Endothelial cell of umbilical vein (primary cell): ENCODE measurements around the gene GGACT.

Experiments
- POLR2A ChIP-seq: IDR thresholded peaks from 2 replicates; pipeline ENCODE4 v1.6.1; 2012; ENCODE audit warnings: low read depth, mild to moderate bottlenecking, control low read depth, low read length
- TF ChIP-seq, protein P1 (sequence below), 2 donors: IDR thresholded peaks; 1 replicate in 1 of 2; 2 replicates in 1 of 2; pipeline ENCODE4 v1.5.1; 2011; ENCODE audit warnings: low read length in 2 of 2, mild to moderate bottlenecking in 2 of 2, moderate library complexity in 2 of 2, control low read depth in 1 of 2, inconsistent platforms in 1 of 2, low read depth in 1 of 2; ENCODE audit not compliant: insufficient read depth in 1 of 2; ENCODE audit errors: extremely low read depth in 1 of 2

DNA sequence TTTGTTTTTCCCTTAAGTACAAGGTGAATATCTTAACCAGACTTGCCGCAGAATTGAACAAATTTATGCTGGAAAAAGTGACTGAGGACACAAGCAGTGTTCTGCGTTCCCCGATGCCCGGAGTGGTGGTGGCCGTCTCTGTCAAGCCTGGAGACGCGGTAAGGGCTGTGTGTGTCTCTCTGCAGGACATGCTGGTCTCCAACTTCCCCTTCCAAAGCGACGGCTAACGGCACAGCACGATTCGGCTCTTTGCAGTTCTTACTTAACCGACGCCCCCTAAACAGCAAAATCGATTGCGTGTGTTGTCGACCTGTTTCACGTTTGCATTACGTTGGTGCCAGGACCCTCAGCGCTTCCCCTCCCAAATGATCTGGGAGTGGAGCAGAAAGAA lies 73.2 kb downstream of the GGACT start:
- no peak for TF ChIP-seq POLR2A
- TF ChIP-seq, protein P1, sequence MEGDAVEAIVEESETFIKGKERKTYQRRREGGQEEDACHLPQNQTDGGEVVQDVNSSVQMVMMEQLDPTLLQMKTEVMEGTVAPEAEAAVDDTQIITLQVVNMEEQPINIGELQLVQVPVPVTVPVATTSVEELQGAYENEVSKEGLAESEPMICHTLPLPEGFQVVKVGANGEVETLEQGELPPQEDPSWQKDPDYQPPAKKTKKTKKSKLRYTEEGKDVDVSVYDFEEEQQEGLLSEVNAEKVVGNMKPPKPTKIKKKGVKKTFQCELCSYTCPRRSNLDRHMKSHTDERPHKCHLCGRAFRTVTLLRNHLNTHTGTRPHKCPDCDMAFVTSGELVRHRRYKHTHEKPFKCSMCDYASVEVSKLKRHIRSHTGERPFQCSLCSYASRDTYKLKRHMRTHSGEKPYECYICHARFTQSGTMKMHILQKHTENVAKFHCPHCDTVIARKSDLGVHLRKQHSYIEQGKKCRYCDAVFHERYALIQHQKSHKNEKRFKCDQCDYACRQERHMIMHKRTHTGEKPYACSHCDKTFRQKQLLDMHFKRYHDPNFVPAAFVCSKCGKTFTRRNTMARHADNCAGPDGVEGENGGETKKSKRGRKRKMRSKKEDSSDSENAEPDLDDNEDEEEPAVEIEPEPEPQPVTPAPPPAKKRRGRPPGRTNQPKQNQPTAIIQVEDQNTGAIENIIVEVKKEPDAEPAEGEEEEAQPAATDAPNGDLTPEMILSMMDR (IDR thresholded peaks at IDR 0.05; ENCODE audit: extremely low read depth in 1 of 2, insufficient read depth in 1 of 2, low read depth in 1 of 2, low read length in 2 of 2) = no peak
